Dedifferentiated amniotic fluid mesenchymal stem cell (primary cell): Measurements from ENCODE around the gene SPRY4.
A peak's percentile ranks its signal among the peaks of the same experiment; 100 is the strongest.
"Not testable (repeated sequence)": the region's sequence is repeated elsewhere in the genome, so short reads cannot be mapped to it uniquely, and the experiment has no call there.

ENCODE experiments used
- DNase-seq: peaks from one replicate; pipeline ENCODE4 v3.0.0-alpha.2; 2016; ENCODE audit errors: extremely low spot score

Gene SPRY4

DNA sequence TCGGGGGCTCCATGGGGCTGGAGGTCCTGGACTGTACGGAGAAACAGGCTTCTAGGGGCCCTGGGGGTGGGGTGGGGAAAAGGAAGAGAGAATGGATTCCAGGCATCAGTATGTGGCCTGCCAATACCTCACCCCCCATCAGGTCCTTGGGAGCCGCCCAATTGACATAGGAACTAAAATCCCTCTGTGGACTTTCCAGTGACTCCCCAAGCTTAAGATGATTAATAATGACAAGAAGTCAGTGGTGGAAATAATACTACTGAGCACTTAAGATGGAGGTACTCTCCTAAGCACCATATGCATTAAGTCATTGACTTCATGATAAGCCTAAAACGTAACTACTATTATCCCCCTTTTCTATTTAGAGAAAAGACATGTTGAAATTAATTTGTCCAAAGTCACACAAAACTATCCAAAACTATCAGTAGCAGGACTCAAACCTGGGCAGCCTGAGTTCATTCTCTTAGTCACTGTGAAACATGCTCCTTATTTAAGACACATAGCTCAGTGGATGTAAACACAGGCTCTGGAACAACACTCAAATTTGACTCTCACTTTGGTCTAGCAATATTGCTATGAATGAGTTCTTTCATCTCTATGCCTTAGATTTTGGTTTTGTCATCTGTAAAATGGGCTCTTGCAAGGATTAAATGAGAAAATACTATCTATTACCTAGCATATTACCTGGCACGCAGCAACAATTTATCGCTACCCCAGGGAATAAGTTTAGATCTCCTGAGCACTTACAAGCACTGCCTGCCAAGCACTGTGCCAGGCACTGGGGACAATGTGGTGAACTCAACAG lies 9.5 kb downstream of the SPRY4 start:
- no peak for DNase-seq

DNA sequence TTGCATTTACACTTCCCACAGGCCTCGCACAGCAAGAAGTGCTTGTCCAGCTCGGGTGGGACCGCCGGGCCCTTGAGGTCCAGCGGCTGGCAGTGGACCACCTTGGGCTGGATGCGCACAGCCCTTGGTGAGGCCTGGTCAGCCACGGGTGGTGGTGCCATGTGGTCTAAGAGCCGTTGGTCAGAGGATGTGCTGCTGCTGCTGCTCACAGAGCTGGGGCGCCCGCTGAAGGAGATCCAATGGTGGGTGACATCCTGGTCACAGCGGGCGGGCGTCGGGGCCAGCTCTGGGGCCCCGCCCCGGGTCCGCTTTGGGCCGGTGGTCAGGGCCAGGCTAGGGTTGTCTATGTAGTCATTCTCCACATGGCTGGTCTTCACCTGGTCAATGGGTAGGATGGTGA lies 10.2 kb downstream of the SPRY4 start:
- DNase-seq = no peak

DNA sequence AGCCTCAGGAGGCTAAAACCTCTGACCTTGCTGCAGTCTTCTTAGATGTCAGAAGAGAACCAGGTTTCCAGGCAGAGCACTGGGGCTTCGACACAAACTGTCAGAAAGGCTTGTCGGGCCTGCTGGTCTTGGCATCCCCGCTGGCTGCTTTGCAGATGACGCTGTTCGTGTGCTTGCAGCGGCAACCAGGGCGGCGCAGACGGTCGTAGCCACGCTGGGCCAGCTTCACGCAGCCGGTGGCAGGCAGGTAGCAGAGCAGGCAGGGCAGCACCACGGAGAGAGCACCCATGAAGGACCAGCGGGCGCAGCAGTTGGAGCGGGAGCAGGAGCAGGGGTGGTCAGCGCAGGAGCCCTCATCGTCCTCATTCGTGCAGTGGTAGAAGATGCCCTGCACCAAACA lies 10.7 kb downstream of the SPRY4 start:
- DNase-seq = no peak

DNA sequence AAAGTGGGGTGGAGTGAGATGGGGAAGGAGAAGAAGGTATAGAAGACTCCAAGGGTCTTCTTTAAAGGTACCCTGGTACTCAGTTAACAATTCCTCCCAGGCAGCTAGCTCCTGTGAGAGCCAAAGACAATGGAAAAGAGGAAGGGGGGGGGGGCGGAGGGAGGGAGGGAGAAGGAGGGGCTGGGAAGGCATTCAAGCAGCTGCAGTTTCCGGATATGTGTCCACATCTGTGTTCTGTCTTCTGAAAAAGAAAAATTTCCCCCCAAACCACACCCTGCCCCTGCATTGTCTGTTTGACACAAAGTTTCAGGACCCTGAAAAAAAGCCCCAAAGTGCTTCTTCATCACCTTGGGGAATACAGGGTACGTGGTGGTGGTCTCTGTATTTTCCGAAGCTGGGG lies 11.1 kb downstream of the SPRY4 start:
- no peak for DNase-seq

DNA sequence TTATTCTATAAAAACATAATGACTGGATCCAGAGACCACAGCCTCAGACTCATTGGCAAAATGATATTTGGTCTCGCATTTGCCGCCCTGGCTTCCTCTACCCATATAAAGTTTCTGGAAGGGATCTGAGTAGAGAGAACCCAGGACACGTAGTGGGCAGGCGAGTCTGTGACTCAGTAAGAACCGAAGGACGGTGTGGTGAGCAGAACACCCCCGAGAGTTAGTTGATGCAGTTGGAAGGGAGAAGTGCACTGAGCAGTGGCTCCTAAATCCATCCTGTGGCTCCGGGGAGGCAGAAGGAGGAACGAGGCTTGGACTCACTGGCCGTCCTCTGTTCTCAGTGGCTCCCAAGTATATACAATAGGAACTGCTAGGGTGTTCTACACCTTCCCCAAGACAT lies 11.5 kb downstream of the SPRY4 start:
- no peak for DNase-seq

DNA sequence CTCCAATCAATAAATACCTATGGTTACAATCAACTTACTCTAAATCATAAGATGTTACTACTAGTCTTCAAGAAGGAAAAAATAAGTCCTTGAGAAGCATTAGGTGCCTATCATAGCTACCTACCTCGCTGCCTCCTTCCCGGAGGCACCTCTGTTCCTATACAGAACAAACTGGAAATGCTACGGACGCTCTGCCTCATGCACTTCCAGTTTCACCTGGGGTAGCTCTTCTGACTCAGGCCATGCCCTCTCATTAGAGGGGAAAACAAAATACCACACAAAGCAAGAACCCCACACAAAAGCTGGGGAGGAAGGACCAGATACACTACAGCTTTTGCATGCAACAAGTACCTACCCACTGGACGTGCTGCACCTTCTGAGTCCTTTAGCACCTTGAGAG lies 12.4 kb downstream of the SPRY4 start:
- no peak for DNase-seq

DNA sequence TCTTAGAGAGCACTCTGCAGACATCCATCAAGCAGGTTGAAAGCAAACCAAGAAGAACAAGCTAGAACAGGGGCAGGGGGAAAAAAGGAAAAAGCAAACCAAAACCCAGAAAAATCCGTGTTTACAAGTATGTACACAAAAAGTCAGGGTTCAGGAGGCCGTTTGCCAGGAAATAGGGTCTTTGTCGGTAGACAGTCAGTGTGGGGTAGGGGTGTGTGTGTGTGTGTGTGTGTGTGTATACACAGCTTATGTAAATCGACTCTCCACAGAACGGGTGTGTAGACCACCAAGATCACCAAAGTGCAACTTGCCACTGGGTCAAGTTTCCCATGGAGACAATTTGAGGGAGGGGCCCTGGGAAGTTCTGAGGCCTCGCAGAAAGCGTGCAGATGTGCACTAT lies 13.1 kb downstream of the SPRY4 start:
- no peak for DNase-seq

DNA sequence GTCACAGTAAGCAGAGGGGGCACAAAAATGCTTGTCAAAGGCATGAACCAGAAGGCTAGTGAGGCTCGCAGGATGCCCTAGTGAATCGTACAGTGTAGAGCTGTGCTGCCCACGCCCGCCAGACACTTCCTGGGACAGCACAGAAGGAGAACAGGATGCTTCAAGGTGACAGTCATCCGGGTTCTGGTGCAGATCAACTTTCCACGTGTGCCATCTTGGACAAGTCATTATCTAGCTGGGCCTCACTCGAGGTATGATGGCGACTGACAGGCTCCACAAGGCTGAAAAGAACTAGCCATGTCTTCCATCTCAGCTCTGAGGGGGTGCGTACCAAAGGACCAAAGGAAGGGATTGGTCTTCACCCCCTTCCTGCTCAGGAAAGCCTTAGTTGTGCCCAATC lies 14.0 kb downstream of the SPRY4 start:
- no peak for DNase-seq

DNA sequence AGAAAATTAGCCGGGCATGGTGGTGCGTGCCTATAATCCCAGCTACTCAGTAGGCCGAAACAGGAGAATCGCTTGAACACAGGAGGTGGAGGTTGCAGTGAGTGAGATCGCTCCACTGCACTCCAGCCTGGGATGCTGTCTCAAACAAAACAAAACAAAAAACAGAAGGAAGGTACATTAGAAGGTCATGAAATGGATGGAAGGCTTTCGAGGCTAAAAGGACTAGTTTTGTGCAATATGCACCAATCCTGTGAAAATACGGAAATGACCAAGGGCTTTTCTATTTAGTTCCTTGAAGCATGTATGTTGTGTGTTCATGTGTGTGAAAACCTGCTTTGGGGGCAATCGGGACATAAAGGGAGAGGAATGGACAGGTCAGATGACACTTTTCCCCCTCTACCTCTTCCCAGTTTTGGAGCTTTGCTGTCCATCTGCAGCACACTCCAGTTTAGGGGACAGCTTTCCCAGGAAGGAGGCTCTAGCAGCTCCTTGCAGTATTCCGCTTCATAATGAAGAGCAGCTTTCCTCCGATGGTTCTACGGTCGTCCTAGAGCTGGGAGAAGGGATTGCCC lies 15.0 kb downstream of the SPRY4 start:
- no peak for DNase-seq

DNA sequence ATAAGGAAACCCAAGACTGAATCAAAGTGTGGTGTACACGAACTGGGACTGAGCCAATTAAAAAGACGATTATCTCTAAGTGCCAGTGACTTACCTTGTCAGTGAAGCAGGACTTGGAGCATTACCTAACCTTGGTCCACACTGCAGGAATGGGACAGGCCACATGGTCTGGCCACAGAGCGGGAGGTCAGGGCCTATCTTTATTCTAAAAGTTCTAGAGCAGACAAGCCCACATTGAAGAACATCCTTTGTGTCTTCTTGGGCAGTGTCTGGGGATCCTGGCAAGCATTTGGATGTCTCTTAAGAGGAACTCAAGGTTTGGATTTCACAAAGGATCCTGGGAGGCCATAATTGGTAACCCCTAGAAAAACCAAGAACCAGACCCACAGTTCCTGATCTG lies 16.5 kb downstream of the SPRY4 start:
- DNase-seq = no peak

DNA sequence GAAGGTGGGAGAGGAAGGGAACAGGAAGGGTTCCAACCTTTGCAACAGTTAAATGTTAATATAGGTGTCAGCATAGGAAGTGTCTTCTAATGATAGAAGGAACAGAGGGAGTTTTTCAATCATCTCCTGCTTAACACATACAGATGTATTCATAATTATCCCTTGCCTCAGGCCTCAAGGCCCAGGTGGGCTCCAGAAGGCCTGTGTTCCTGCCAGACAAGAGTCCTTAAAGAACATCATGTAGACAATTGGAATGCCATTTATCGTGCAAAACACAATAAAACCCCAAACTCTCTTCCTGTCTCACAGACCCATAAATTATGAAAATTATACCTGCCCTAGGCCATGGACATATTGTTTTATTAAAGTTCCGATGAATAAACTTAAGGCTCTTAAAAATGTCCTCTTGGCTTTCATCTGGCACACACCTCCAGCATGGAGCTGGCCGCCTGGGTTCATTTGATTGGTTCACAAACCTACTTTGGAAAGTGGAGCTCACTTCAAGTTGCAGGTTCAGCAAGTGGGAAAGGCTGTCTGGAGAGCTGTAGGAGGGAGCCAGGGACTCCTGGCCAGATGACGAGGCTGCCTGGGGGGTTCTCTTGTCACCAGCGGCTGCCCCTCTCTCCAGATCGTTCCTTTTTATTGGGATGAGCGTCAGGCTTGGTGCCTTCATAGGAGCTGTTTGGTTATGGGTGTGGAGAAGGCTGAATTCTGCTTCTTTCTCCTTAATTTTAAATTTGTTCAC lies 17.5 kb downstream of the SPRY4 start:
- DNase-seq = no peak

DNA sequence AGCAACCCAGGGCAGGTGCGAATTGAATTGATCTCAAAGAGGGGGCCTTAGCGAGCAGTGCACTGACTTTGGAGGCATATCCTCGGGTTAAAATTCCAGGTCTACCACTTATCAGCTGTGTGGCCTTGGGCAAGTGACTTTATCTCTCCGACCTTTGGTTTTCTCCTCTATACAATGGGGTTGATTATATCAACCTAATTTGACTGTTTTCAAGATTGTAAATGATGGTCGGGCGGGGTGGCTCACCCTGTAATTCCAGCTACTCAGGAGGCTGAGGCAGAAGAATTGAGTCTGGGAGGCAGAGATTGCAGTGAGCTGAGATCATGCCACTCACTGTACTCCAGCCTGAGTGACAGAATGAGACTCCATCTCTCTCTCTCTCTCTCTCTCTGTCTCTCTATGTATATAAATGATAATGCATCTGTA lies 18.7 kb downstream of the SPRY4 start:
- DNase-seq = no peak

DNA sequence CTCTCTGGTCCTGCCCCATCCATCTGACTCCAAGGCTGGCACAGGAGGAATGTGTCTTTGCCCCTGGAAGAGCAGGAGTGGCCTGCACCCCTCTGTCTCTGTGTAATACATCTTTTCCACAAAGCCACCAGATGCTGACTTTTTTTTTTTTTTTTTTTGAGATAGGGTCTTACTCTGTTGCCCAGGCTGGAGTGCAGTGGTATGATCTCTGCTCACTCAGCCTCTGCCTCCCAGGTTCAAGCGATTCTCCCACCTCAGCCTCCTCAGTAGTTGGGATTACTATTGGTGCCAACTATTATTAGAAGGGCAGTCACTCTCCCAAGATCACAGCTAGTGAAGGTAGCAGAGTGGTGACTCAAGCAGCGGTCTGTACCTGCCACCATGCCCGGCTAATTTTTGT lies 19.6 kb downstream of the SPRY4 start:
- DNase-seq = no peak

DNA sequence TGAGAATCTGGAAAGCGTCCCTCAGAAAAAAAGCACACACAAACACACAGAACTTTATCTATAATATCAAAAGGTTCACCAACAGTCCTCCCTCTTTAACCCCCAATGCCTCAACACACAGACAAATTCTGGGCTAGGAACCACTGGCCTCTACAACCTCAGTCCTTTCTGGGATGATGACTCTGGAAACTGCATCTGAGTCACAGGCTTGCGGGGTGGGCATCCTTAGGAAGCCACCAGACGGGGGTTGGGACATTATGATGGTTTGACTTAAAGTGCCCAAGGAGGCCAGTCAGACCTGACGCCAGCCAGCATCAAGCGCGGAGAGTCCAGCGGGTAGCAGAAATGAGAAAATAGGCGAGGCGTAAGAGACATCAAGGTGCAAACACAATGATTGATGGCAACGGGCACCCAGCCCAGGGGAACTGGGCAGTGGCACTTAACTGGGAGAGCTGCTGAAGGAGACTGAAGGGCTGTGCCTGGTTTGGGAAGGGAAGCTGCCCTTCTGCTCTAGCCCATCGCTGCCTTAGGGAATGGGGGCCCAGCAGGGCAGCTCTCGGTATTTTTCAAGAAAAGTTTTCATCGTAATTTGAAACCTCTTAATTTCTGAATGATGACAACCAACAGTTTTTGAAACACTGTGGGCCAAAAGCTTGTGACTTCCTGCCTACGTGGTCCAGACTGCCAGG lies 20.7 kb downstream of the SPRY4 start:
- no peak for DNase-seq

DNA sequence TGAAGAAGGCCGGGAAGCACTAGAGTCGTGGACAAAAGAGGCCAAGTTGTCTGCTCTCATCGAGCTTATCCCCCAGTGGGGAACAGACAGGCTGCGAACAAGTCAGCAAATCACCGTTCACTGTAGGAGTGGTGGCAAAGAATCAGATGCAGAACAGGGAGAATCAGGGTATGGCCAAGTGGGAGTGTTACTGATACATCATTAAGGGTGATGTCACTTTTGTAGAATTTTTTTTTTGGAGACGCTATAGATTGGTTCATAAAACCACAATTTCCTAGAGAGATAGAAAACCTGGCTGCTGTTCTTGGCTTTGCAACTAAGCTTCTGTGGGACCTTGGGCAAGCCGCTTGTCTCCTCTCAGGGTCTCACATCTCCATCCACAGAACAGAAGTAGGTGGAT lies 21.3 kb downstream of the SPRY4 start:
- no peak for DNase-seq

DNA sequence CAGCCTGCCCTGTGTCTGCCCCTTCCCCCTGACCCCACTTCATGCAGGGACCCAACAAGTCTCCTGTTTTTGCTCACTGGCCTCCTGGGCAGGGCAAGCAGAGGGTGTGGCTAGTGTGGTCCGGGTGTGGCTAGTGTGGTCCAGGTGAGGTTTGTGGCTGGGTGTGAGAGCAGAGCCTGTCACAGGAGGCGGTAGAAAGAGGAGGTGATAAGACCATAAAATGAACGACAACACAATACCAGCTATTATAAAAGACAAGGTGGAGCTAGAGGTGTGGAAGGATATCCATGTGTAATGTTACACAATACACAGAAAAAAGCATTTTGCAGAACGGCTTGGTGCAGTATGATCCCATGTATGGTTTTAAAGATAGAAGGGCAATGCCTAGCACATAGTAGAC lies 23.3 kb downstream of the SPRY4 start:
- no peak for DNase-seq

DNA sequence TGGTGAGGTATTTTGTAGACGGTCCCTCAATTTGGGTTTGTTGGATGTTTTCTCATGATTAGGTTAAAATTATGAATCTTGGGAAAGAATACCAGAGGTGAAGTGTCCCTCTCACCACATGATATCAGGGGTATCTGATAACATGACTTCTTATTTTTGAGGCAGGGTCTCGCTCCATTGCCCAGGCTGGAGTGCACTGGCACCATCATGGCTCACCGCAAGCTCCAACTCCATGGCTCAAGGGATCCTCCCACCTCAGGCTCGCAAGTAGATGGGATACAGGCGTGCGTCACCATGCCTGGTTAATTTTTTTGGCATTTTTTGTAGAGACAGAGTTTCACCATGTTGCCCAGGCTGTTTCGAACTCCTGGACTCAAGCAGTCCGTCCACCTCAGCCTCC lies 24.1 kb downstream of the SPRY4 start:
- DNase-seq = no peak

DNA sequence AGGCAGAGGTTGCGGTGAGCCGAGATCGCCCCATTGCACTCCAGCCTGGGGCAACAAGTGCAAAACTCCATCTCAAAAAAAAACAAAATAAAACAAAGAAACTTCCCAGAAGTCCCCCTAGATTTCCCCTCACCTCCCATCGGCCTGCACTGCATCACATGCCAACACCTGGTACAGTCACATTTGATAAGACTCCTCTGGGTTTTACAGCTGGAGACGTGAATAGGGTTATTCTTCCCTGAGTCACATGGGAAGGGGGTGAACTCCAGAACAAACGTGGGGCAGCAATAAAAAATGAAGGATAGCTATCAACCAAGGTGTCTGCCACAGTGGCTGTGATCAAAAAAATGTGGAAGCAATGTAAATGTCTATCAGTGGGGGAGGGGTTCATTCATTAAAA lies 26.0 kb downstream of the SPRY4 start:
- no peak for DNase-seq

DNA sequence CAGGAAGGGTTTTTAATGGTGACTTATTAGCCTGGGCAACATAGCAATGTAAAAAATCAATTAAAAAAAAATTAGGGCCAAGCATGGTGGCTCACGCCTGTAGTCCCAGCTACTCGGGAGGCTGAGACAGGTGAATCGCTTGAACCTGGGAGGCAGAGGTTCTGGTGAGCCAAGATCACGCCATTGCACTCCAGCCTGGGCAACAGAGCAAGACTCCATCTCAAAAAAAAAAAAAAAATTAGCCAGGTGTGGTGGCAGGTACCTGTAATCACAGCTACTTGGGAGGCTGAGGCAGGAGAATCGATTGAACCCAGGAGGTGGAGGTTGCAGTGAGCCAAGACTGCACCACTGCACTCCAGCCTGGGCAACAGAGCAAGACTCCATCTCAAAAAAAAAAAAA lies 27.0 kb downstream of the SPRY4 start:
- not testable (repeated sequence) for DNase-seq

DNA sequence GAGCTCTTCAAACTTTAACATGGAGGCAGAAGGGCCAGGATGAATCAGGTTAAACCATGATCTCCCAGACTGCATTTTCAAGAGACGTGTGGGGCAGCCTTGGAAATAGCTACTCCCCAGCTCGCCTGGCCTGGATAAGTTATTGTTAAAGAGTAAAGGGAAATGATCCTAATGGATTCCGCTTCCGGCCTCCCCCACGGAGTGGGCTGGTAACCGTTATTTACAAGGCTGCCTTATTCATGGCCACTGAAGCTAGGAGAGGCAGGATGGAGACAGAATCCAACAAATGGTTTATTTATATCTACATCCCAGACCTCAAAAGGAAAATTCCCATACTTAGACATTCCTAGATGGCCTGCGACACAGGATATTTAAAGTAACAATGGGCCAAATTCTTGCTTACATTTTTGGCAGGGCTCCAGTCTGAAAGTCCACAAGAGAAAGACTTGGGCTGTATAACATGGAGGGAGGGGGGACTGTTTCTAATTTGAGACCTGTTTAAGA lies 27.9 kb downstream of the SPRY4 start:
- peak; percentile 75 for DNase-seq

DNA sequence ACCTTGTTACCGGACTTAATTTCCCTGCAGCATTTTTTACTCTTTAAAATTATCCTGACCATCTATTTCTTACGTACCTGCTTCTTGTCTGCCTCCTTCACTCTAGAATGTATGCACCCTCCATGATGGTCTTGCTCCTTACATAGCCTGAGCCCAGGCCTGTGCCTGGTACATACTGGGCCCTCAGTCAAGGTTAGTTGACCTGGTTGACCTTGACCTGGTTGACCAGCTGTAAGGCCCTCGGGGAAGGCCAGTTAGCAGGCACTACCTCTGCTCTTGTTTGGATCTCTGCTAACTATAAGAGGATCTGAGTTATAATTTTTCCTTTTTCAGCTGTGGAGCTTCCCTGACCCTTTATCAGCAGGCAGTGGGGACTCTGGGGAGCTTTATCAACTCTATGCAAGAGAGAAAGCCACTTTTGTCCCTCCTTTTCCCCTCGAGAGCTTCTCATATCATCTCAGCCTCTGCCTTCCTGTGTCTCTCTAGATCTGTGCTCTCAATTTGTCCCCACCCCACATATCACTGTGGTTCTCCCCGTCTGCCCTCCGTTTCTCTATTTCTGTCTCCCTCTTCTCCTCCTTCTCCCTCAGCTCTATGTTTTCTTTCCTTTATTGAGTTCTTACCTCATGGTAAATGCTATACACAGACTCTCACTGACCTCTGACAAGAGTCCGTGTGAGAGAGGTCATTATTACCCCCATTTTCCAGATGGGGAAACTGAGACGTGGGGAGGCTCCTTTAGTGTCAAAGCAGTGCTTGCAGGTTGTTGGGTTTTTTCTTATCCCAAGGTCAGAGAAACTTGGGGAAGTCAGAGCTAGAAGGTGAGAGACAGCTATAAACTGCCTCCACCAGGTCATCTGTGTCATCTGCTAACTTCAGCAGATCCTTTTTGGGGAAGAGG lies 28.6 kb downstream of the SPRY4 start:
- DNase-seq = no peak
